ENCODE data around the gene AMPH.
"Not testable (repeated sequence)": the region's sequence is repeated elsewhere in the genome, so short reads cannot be mapped to it uniquely, and the experiment has no call there.

The AMPH gene

DNA sequence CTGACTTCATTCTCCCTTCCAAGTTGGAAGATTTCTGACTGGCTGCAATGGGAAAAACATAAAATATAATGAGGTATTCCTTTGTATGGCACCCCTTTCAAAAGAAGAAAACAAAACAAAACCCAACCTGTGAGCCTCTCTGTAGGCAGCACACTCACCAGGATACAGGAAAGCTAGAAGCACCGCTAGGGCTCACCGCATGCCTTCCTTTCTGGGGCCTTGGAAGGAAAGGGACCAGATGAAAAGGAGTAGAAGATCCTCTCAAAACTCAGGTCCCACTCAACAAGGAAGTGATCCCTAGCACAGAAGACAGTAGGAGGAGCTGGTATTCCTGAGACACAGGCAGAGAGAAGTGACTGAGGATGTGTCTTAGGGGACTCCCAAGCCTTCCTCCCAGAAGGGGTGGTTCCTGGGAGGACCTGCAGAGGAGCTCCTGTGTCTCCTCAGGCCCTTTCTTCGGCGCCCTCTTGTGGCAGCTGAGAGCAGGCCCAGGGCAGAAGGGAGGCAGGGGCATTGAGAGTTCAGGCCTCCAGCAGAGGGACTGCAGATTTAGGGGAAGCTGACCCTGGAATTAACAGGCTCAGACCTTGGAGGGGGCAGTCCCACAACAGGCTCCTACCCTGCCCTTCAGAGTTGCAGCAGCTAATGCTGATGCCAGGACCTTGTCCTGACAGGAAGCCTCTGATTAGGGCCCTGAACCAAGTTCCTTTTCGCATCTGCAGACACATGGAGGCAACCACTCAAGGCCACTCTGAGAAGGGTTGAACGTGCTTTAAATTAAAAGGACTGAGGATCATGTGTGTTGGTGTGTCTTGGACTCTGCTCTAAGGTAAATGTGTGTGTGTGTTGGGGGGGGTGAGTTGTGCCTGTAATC lies 285.6 kb downstream of the AMPH start:
- peak; percentile 8 for DNase-seq

DNA sequence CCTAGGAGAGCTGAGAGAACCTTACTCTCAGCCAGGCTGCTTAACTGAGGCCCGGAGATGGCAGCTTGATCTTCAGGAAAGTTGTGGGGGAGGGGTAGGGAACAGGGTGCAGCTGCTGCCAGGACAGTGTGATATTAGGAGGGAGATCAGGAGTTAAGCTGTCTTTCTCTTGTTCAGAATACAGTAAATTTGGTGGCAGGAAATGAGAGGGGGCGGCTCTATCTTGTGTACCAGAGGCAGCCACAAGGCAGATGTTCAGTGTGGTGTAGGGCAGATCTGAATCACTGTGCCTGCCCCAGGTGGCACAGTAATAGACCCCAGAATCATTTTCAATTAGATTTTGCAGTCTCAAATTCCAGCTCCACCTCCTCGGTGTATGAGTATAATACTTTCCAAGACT lies 286.4 kb downstream of the AMPH start:
- DNase-seq, result not testable (repeated sequence)

DNA sequence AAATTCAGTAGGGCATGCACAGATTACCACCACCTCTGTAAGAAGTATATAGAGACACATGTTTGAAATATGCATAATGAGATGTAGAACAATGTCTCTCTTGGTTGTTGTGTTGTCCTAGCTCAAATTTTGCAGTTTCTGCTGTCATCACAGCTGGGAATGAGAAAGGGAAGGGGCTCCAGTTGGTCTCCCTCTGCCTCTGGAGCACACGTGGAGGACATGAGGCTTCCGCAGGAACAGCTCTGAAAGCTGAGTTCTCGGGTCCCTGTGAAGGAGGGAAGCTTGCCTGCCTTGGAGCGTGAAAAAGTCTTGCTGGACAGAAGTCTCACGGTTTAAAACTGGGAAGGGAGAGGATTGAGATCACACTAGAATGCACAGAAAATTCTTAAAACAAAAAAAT lies 289.0 kb downstream of the AMPH start:
- not testable (repeated sequence) for DNase-seq

DNA sequence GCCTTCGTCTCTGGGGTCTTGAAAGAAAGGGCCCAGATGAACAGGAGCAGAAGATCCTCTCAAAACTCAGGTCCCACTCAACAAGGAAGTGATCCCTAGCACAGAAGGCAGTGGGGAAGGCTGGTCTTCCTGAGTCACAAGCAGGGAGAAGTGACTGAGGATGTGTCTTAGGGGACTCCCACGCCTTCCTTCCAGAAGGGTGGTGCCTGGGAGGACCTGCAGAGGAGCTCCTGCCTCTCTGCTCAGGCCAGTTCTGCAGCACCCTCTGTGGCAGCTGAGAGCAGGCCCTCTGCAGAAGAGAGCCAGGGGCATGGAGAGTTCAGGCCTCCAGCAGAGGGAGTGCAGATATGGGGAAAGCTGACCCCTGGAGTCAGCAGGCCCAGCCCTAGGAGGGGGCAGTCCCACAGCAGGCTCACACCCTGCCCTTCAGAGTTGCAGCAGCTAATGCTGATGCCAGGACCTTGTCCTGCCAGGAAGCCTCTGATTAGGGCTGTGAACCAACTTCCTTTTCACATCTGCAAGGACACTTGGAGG lies 289.9 kb downstream of the AMPH start:
- not testable (repeated sequence) for DNase-seq

DNA sequence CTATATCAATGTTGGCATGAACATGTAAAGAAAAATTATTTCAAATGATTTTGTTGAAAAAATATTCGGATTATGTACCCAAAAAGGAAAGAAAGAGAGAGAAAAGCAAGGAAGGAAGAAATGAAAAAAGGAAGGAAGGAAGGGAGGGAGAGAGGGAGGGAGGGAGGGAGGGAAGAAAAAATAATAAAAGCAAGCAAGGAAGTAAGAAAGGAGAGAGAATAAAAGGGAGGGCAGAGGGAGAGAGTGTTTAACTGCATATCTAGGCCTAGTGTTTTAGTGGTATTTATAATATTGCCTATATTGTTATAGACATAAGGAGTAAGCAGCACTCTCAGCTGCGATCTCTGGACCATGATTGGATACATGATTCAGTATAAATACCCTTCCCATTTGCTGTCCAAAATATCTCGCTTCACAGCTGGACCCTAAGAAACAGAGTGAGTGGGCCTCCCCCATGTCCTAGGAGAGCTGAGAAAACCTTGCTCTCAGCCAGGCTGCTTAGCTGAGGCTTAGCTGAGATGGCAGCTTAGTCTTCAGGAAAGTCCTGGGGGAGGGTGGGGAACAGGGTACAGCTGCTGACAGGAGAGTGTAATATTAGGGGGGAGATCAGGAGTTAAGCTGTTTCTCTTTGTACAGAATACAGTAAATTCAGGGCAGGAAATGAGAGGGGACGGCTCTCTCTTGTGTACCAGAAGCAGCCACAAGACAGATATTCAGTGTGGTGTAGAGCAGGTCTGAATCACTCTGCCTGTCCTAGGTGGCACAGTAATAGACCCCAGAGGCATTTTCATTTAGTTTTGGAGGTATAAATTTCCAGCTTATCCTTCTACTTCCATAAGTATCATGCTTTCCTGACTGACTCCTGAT lies 291.0 kb downstream of the AMPH start:
- no peak for DNase-seq

DNA sequence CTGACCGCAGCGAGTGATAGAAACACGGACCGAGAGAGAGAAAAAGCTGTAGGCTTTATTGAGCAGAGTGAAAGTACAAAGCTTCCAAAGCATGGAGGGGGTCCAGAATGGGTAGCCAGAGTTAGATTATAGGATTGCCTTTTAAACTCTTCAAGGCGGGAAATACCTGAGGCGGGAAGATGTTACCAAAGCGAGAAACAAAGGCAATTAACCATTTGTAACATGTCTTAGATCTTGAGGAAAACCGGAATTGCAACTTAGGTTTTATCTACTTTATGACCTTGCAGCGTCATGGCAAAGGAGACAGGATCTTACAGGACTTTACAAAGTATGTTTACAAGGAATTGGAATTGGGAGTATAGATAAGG lies 295.0 kb downstream of the AMPH start:
- DNase-seq, result not testable (repeated sequence)

DNA sequence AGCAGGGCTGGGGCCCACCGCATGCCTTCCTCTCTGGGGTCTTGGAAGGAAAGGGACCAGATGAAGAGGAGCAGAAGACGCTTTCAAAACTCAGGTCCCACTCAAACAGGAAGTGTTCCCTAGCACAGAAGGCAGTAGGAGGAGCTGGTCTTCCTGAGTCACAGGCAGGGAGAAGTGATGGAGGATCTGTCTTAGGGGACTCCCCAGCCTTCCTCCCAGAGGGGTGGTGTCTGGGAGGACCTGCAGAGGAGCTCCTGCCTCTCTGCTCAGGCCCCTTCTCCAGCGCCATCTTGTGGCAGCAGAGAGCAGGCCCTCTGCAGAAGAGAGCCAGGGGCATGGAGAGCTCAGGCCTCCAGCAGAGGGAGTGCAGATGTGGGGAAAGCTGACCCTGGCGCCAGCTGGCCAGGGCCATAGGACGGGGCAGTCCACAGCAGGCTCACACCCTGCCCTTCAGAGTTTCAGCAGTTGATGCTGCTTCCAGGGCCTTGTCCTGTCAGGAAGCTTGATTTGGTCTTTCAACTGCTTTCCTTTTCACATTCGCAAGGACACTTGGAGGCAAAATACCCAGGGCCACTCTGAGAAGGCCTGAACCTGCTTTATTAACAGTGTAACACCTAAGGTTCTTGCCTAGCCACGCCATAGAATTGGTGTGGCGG lies 295.6 kb downstream of the AMPH start:
- DNase-seq, result peak; percentile 76

DNA sequence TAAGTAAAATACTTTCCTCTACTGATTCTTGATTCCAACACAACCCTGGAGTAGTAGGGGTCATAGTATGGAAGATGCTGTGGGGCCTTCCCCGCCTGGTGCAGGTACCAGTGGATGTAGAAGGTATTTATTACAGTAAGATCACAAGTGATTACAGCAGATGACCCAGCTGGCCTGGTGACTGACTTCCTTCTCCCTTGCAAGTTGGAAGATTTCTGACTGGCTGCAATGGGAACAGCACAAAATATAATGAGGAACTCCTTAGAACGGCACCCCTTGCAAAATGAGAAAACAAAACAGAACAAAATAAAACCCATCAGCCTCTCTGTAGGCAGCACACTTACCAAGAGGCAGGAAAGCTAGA lies 296.1 kb downstream of the AMPH start:
- no peak for DNase-seq

DNA sequence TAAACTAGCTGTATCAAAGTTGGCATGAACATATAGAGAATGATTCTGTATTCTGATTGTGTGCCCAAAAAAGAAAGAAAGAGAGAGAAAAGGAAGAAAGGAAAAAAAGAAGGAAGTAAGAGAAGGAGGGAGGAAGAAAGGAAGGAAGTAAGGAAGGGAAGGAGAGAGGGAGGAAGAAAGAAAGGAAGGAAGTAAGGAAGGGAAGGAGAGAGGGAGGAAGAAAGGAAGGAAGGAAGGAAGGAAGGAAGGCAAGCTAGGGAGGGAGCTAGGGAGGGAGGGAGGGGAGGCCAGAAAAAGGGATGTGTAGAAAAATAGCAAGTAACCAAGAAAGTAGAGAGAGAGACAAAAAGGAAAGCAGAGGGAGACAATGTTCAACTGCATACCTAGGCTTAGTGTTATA lies 297.0 kb downstream of the AMPH start:
- DNase-seq, result no peak
